Upper lobe of left lung (tissue), 4 donors: ENCODE results near the gene EGFL7.

Experiments
- CTCF ChIP-seq, 6 experiments: fragments of 450-650 bp in 4 of 6; fragments of 200-600 bp in 2 of 6; sonication (generic) in 2 of 6; IDR thresholded peaks; one replicate each; pipeline ENCODE4 v1.5.1; 2016 to 2019; ENCODE audit warnings: antibody characterized with exemption in 6 of 6
- POLR2A ChIP-seq, 4 donors: fragments of 450-650 bp; IDR thresholded peaks; one replicate each; pipeline ENCODE4 v1.5.1; 2016 to 2017; ENCODE audit warnings: antibody characterized with exemption in 4 of 4, mild to moderate bottlenecking in 2 of 4
- POLR2AphosphoS5 ChIP-seq, 2 donors: sonication (generic); formaldehyde crosslinking; IDR thresholded peaks; one replicate each; pipeline ENCODE4 v1.5.1; 2017; ENCODE audit warnings: antibody characterized with exemption in 2 of 2

- no peak for TF ChIP-seq CTCF (IDR thresholded peaks at IDR 0.05)
- peak in 1 of 2 donors; percentile 16 for TF ChIP-seq POLR2AphosphoS5 (IDR thresholded peaks at IDR 0.05)
- TF ChIP-seq POLR2A (IDR thresholded peaks at IDR 0.05) = peak in 2 of 4 donors; percentile 32 to 52
Measured at GRCh38 chr9:136697821-136698526, 35.3 kb downstream of the EGFL7 start.
